PC-3 (cell line): ENCODE data around the gene CLSTN1. TPM values are rescaled to one million over a fixed set of nuclear protein-coding genes. Genes with fewer than 3 reads are reported as not detected.

ENCODE experiments used
- ATAC-seq: fragments of 200-7000 bp; cut with Tn5 transposase; 2 replicates; pipeline ENCODE4 v1.9.1; 2020; ENCODE audit warnings: mild to moderate bottlenecking, moderate library complexity
- BruUV-seq: library from RNA; stranded (reverse); fragments of 400-500 nt; replicated peaks from 2 replicates; lab custom pipeline; 2021; lab: Mats Ljungman, UMichigan
- CTCF ChIA-PET: fragments of 300-600 bp; sonication (Branson Sonifier 250); formaldehyde crosslinking; loops from one replicate; lab custom pipeline; 2022; ENCODE audit warnings: antibody characterized with exemption; lab: Charles Lee
- POLR2A ChIA-PET: fragments of 300-600 bp; sonication (Branson Sonifier 250); formaldehyde crosslinking; loops from one replicate; lab custom pipeline; 2022; ENCODE audit warnings: antibody characterized with exemption; ENCODE audit not compliant: unreplicated experiment; lab: Charles Lee
- DNase-seq: peaks from one replicate; pipeline ENCODE4 v3.0.0-alpha.2; 2015
- H2AFZ ChIP-seq: fragments of 300-600 bp; sonication (generic); 2 replicates; pipeline ENCODE4 v1.6.0; 2016; ENCODE audit warnings: antibody characterized with exemption, low read length
- H3F3A ChIP-seq: fragments of 300-600 bp; sonication (generic); one replicate; pipeline ENCODE4 v1.6.0; 2017; ENCODE audit warnings: antibody characterized with exemption, low read length, control low read depth, mild to moderate bottlenecking; ENCODE audit not compliant: unreplicated experiment
- H3K27ac ChIP-seq: fragments of 300-600 bp; sonication (generic); 2 replicates; pipeline ENCODE4 v1.5.1; 2016; ENCODE audit warnings: mild to moderate bottlenecking, low read length
- H3K27me3 ChIP-seq: fragments of 300-600 bp; sonication (generic); 2 replicates; pipeline ENCODE4 v1.6.1; 2016; ENCODE audit warnings: low read length, mixed read lengths
- H3K36me3 ChIP-seq: fragments of 300-600 bp; sonication (generic); 2 replicates; pipeline ENCODE4 v1.6.1; 2016; ENCODE audit warnings: low read depth, mixed run types, low read length, mixed read lengths
- H3K4me1 ChIP-seq: fragments of 300-600 bp; sonication (generic); 2 replicates; pipeline ENCODE4 v1.5.1; 2016; ENCODE audit warnings: low read length; ENCODE audit not compliant: insufficient read depth
- H3K4me2 ChIP-seq: fragments of 300-600 bp; sonication (generic); 2 replicates; pipeline ENCODE4 v1.6.0; 2016; ENCODE audit warnings: low read length
- H3K4me3 ChIP-seq: fragments of 300-600 bp; sonication (generic); 2 replicates; pipeline ENCODE4 v1.5.1; 2016; ENCODE audit warnings: mild to moderate bottlenecking, low read length, mixed read lengths
- H3K79me2 ChIP-seq: fragments of 300-600 bp; sonication (generic); 2 replicates; pipeline ENCODE4 v1.6.1; 2017; ENCODE audit warnings: low read length, mixed read lengths
- H3K9ac ChIP-seq: fragments of 300-600 bp; sonication (generic); 2 replicates; pipeline ENCODE4 v1.6.0; 2016; ENCODE audit warnings: mild to moderate bottlenecking, low read length
- H3K9me2 ChIP-seq: fragments of 300-600 bp; sonication (generic); replicated peaks from 2 replicates; pipeline ENCODE4 v1.6.1; 2016; ENCODE audit warnings: mixed run types, low read length, mixed read lengths
- H3K9me3 ChIP-seq: fragments of 300-600 bp; sonication (generic); 2 replicates; pipeline ENCODE4 v1.6.1; 2016; ENCODE audit warnings: low read length, mixed read lengths
- H4K20me1 ChIP-seq: fragments of 300-600 bp; sonication (generic); 2 replicates; pipeline ENCODE4 v1.6.1; 2016; ENCODE audit warnings: low read length, mixed read lengths
- CTCF ChIP-seq: fragments of 300-600 bp; sonication (generic); conservative IDR thresholded peaks from 2 replicates; pipeline ENCODE4 v1.5.1; 2017; ENCODE audit warnings: antibody characterized with exemption, low read depth, mild to moderate bottlenecking, low read length
- EZH2 ChIP-seq: fragments of 300-600 bp; sonication (generic); IDR thresholded peaks from one replicate; pipeline ENCODE4 v1.6.1; 2017; ENCODE audit warnings: antibody characterized with exemption, mild to moderate bottlenecking, low read length; ENCODE audit not compliant: unreplicated experiment
- EZH2phosphoT487 ChIP-seq: fragments of 300-600 bp; sonication (generic); IDR thresholded peaks from 2 replicates; pipeline ENCODE4 v1.6.1; 2018; ENCODE audit warnings: mild to moderate bottlenecking, antibody characterized with exemption, low read length, borderline replicate concordance
- intact Hi-C: fragments of 100-400 bp; cut with micrococcal nuclease; formaldehyde crosslinking; loops from 2 replicates; pipeline ENCODE4 v1.9.0; 2023
- total RNA-seq: library from RNA; depleted of rRNA; stranded (reverse); fragments of >200 nt; gene quantifications from 2 replicates; pipeline ENCODE4 v1.2.3, GENCODE V29; 2014

Gene CLSTN1
- total RNA-seq, 1 experiment from 2014 or later, result 98.3 TPM

GRCh38 chr1:9866836-9867235 is 43.1 kb upstream of the CLSTN1 start:
- Histone ChIP-seq H3K4me2 (no peak overlapping the region), H4K20me1 (no peaks in the 10 kb centered on the region), H3K4me1 (no peaks in the 10 kb centered on the region), H3K4me3 (no peak overlapping the region), H3K36me3 (no peaks in the 10 kb centered on the region; the same call in 1 of the 2 replicates), H2AFZ (no peak overlapping the region), H3K9ac (no peak overlapping the region), H3K9me3 (no peaks in the 10 kb centered on the region), H3K27me3 (no peaks in the 10 kb centered on the region), H3F3A (no peaks in the 10 kb centered on the region), H3K9me2 (no peaks in the 10 kb centered on the region), H3K79me2 (no peaks in the 10 kb centered on the region), H3K27ac (no peak overlapping the region)
- ATAC-seq, result no peak
- intact Hi-C loops, result loop anchor here (1.0 to 2.0 kb wide), 4 partner anchors 42 to 240 kb away; no protein-coding TSS in a partner anchor
- CTCF ChIA-PET, result no interaction called here
- BruUV-seq, result no TSS peak
- DNase-seq, result no peak
- POLR2A ChIA-PET, result no interaction called here
- TF ChIP-seq EZH2phosphoT487 (no peak), CTCF (no peak), EZH2 (no peak)

- POLR2A ChIA-PET, result no interaction called here
- no peak overlapping the region for H3K9ac ChIP-seq
- H4K20me1 ChIP-seq, result no peaks in the 10 kb centered on the region
- no peaks in the 10 kb centered on the region for H3K9me3 ChIP-seq
- CTCF ChIA-PET, result interaction anchor here (0.5 kb wide), 1 partner anchor 65 kb away, joined by 4 read pairs; no protein-coding TSS in a partner anchor
- intact Hi-C loops, result loop anchor here (2.0 kb wide), 3 partner anchors 41 to 239 kb away; no protein-coding TSS in a partner anchor
- H3K79me2 ChIP-seq, result no peaks in the 10 kb centered on the region
- H3K4me1 ChIP-seq, result no peaks in the 10 kb centered on the region
- H3K27ac ChIP-seq, result no peak overlapping the region
- TF ChIP-seq EZH2phosphoT487 (no peak), EZH2 (no peak), CTCF (no peak)
- H3K36me3 ChIP-seq, result no peaks in the 10 kb centered on the region; the same call in 1 of the 2 replicates
- no peaks in the 10 kb centered on the region for H3K27me3 ChIP-seq
- no peak for ATAC-seq
- no peak overlapping the region for H3K4me2 ChIP-seq
- no peak overlapping the region for H2AFZ ChIP-seq
- H3K9me2 ChIP-seq, result no peaks in the 10 kb centered on the region
- no TSS peak for BruUV-seq
- no peak overlapping the region for H3K4me3 ChIP-seq
- no peak for DNase-seq
- no peaks in the 10 kb centered on the region for H3F3A ChIP-seq
Observed at GRCh38 chr1:9865724-9866123, 42.0 kb upstream of the CLSTN1 start.

GRCh38 chr1:9863371-9863770 is 39.6 kb upstream of the CLSTN1 start:
- Histone ChIP-seq H3K9ac (no peak overlapping the region), H3K4me3 (no peak overlapping the region), H3K79me2 (no peaks in the 10 kb centered on the region), H3K9me2 (no peaks in the 10 kb centered on the region), H3K9me3 (no peaks in the 10 kb centered on the region), H3K36me3 (no peaks in the 10 kb centered on the region), H3K4me1 (no peaks in the 10 kb centered on the region), H3K27me3 (no peaks in the 10 kb centered on the region), H2AFZ (no peak overlapping the region), H3F3A (no peaks in the 10 kb centered on the region), H3K4me2 (no peak overlapping the region), H4K20me1 (no peaks in the 10 kb centered on the region), H3K27ac (no peak overlapping the region)
- ChIA-PET POLR2A (no interaction called here), CTCF (no interaction called here)
- TF ChIP-seq EZH2phosphoT487 (no peak), EZH2 (no peak), CTCF (no peak)
- ATAC-seq, result no peak
- BruUV-seq, result no TSS peak
- DNase-seq, result no peak
- intact Hi-C loops, result no loop called here
